ENCODE results near the gene JAZF1.

The JAZF1 gene

DNA sequence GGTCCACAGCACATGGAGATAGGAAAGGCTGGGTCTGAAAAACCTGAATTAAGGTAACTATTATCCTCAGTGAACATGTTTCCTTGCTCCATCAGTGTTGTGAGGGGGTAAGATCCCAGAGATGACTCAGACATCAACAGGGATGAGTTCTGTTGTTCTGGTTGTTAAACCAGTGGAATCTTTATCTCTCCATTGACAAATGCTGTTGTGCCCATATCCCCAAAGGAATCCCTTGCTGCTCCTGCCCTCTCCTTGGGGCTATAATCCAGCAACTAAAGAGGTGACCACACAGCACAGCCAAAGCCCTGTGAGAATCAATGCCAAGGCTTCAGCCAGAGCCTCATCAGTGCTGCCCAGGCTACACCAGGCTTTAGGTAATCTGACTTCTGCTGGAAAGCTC is 113.4 kb downstream of the JAZF1 start:
- TF ChIP-seq SIN3A (IDR thresholded peaks at IDR 0.05; ENCODE audit: borderline replicate concordance, insufficient read depth, low read length) (no peak), POLR2AphosphoS5 (IDR thresholded peaks at IDR 0.05; ENCODE audit: low read depth, low read length) (no peak), TAF1 (IDR thresholded peaks at IDR 0.05; ENCODE audit: borderline replicate concordance, insufficient read depth, low read length) (no peak), FOXP2 (optimal IDR thresholded peaks at IDR 0.05; ENCODE audit: borderline replicate concordance, extremely low read depth, extremely low read length, insufficient read depth) (no peak)
- TF ChIP-seq, protein P1, sequence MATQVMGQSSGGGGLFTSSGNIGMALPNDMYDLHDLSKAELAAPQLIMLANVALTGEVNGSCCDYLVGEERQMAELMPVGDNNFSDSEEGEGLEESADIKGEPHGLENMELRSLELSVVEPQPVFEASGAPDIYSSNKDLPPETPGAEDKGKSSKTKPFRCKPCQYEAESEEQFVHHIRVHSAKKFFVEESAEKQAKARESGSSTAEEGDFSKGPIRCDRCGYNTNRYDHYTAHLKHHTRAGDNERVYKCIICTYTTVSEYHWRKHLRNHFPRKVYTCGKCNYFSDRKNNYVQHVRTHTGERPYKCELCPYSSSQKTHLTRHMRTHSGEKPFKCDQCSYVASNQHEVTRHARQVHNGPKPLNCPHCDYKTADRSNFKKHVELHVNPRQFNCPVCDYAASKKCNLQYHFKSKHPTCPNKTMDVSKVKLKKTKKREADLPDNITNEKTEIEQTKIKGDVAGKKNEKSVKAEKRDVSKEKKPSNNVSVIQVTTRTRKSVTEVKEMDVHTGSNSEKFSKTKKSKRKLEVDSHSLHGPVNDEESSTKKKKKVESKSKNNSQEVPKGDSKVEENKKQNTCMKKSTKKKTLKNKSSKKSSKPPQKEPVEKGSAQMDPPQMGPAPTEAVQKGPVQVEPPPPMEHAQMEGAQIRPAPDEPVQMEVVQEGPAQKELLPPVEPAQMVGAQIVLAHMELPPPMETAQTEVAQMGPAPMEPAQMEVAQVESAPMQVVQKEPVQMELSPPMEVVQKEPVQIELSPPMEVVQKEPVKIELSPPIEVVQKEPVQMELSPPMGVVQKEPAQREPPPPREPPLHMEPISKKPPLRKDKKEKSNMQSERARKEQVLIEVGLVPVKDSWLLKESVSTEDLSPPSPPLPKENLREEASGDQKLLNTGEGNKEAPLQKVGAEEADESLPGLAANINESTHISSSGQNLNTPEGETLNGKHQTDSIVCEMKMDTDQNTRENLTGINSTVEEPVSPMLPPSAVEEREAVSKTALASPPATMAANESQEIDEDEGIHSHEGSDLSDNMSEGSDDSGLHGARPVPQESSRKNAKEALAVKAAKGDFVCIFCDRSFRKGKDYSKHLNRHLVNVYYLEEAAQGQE (IDR thresholded peaks at IDR 0.05; ENCODE audit: insufficient read depth in 1 of 2, low read depth in 2 of 2, low read length in 2 of 2) = no peak

GRCh38 chr7:28065721-28066285 is 114.8 kb downstream of the JAZF1 start:
- TF ChIP-seq POLR2AphosphoS5 (IDR thresholded peaks at IDR 0.05; ENCODE audit: low read depth, low read length) (no peak), SIN3A (IDR thresholded peaks at IDR 0.05; ENCODE audit: borderline replicate concordance, insufficient read depth, low read length) (no peak), TAF1 (IDR thresholded peaks at IDR 0.05; ENCODE audit: borderline replicate concordance, insufficient read depth, low read length) (no peak), FOXP2 (optimal IDR thresholded peaks at IDR 0.05; ENCODE audit: borderline replicate concordance, extremely low read depth, extremely low read length, insufficient read depth) (no peak)
- TF ChIP-seq, protein P1 (IDR thresholded peaks at IDR 0.05; ENCODE audit: insufficient read depth in 1 of 2, low read depth in 2 of 2, low read length in 2 of 2) = no peak

GRCh38 chr7:28065308-28065707 is 115.3 kb downstream of the JAZF1 start:
- TF ChIP-seq SIN3A (IDR thresholded peaks at IDR 0.05; ENCODE audit: borderline replicate concordance, insufficient read depth, low read length) (no peak), FOXP2 (optimal IDR thresholded peaks at IDR 0.05; ENCODE audit: borderline replicate concordance, extremely low read depth, extremely low read length, insufficient read depth) (no peak), POLR2AphosphoS5 (IDR thresholded peaks at IDR 0.05; ENCODE audit: low read depth, low read length) (no peak), TAF1 (IDR thresholded peaks at IDR 0.05; ENCODE audit: borderline replicate concordance, insufficient read depth, low read length) (no peak)
- TF ChIP-seq, protein P1 (IDR thresholded peaks at IDR 0.05; ENCODE audit: insufficient read depth in 1 of 2, low read depth in 2 of 2, low read length in 2 of 2) = no peak

DNA sequence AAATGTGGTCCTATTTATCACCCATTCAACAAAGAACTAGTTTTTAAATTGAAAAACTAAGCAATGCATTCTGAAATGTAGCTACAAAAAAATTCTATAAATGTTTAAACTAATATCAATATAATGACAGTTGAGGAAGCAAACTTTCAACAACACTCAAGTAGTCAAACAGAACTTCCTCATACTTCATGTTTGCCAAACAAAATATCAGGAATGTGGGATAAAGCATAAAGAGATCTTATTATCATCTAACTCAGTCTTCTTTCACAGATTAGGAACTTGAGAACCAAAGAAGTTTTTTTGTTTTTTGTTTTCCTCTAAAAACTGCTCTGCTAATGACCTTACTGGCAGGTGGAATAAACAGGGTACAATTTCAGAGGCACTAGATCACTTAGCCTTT is 116.2 kb downstream of the JAZF1 start:
- no peak for TF ChIP-seq FOXP2 (optimal IDR thresholded peaks at IDR 0.05; ENCODE audit: borderline replicate concordance, extremely low read depth, extremely low read length, insufficient read depth)
- TF ChIP-seq TAF1 (IDR thresholded peaks at IDR 0.05; ENCODE audit: borderline replicate concordance, insufficient read depth, low read length) = no peak
- no peak for TF ChIP-seq POLR2AphosphoS5 (IDR thresholded peaks at IDR 0.05; ENCODE audit: low read depth, low read length)
- no peak for TF ChIP-seq SIN3A (IDR thresholded peaks at IDR 0.05; ENCODE audit: borderline replicate concordance, insufficient read depth, low read length)
- TF ChIP-seq, protein P1 (IDR thresholded peaks at IDR 0.05; ENCODE audit: insufficient read depth in 1 of 2, low read depth in 2 of 2, low read length in 2 of 2) = no peak
